Mesenteric fat pad (tissue), 1 donor: Measurements from ENCODE around the gene ZFP91. TPM values are rescaled to one million over a fixed set of nuclear protein-coding genes. Genes with fewer than 3 reads are reported as not detected.

Source experiments
- DNase-seq: peaks from one replicate; pipeline ENCODE4 v3.0.0-alpha.2; 2020; ENCODE audit warnings: low spot score
- total RNA-seq: library from RNA; stranded (reverse); fragmentation: NEBNext Ultra II Directional; extraction: Animal tissue kit (Norgen Biotek cat#: 25700); gene quantifications from one replicate; pipeline ENCODE4 v1.2.1, GENCODE V29; 2021
- donor health status: DM: yes; HTN: yes; CAD: no.

ZFP91 gene
- total RNA-seq, 1 donor from 2014 or later, result 58.7 TPM

DNA sequence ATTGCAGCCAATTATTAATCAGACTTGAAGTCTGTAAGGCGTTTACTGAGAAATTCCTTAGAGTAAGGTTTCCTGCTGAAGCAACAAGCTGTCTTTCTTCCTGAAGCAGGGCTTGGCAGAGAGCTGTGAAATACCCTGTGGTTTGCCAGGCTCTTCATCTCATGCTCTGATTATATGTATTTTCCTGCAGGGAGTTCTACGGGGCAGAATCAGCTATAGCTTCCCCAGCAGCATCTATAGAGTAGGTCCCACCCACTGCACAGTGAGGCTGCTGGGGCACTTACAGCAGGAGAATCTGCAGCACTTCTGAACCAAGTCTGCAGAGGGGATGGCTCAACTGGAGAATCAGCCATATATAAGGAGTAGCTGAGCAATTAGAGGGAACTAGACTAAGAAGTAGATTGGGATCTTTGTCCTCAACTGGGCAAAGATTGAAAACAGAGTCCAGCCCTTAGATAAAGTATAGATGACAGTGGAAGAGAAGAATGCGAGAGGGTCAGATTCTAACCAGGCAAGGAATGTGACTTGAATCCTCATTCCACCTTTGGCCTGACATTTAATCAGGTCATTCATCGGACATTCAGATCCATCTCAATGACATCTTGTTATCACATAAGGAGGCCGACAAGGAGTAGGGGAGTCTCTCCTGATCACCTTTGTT is 81.2 kb downstream of the ZFP91 start:
- no peak for DNase-seq

Other genes starting within 250 kb of the ZFP91 start
- gene OR5B17, start 220.0 kb upstream of the ZFP91 start, total RNA-seq, result not detected
- not detected for gene OR5B3, start 172.2 kb upstream of the ZFP91 start, total RNA-seq
- gene OR5B2, start 150.9 kb upstream of the ZFP91 start, total RNA-seq, result not detected
- gene OR5B12, start 136.8 kb upstream of the ZFP91 start, total RNA-seq, result not detected
- not detected for gene OR5B21, start 71.0 kb upstream of the ZFP91 start, total RNA-seq
- gene LPXN, start 3.2 kb upstream of the ZFP91 start, total RNA-seq, result 17.0 TPM
- gene CNTF, start 43.6 kb downstream of the ZFP91 start, total RNA-seq, result 2.2 TPM
- gene GLYAT, start 152.9 kb downstream of the ZFP91 start, total RNA-seq, result 6.4 TPM